ENCODE data around the gene CCNDBP1. TPM values are rescaled to one million over a fixed set of nuclear protein-coding genes. Genes with fewer than 3 reads are reported as not detected.
A peak's percentile ranks its signal among the peaks of the same experiment; 100 is the strongest.

CCNDBP1 gene
- total RNA-seq, 1 donor from 2014 or later = 44.9 TPM

GRCh38 chr15:43212299-43212698 is 27.1 kb downstream of the CCNDBP1 start:
- peak in 1 of 2 donors; percentile 21 for DNase-seq (ENCODE audit: low spot score in 2 of 2)
- no peaks in the 10 kb centered on the region for H3K36me3 ChIP-seq
- H3K4me1 ChIP-seq = no peaks in the 10 kb centered on the region
- intact Hi-C loops (cut with DNase I) = no loop called here
- no peaks in the 10 kb centered on the region for H3K9me3 ChIP-seq
- no peak for TF ChIP-seq CTCF (IDR thresholded peaks at IDR 0.05)
- H3K27ac ChIP-seq = no peak overlapping the region
- H3K4me3 ChIP-seq = no peak overlapping the region
- no peaks in the 10 kb centered on the region for H3K27me3 ChIP-seq

GRCh38 chr15:43212951-43213350 is 27.7 kb downstream of the CCNDBP1 start:
- TF ChIP-seq CTCF (IDR thresholded peaks at IDR 0.05) = no peak
- Histone ChIP-seq H3K27ac (no peak overlapping the region), H3K4me1 (no peaks in the 10 kb centered on the region), H3K27me3 (no peaks in the 10 kb centered on the region), H3K36me3 (no peaks in the 10 kb centered on the region), H3K4me3 (no peak overlapping the region), H3K9me3 (no peaks in the 10 kb centered on the region)
- DNase-seq (ENCODE audit: low spot score in 2 of 2) = no peak
- intact Hi-C loops (cut with DNase I) = no loop called here

GRCh38 chr15:43213466-43213865 is 28.3 kb downstream of the CCNDBP1 start:
- no peaks in the 10 kb centered on the region for H3K27me3 ChIP-seq
- no peak for TF ChIP-seq CTCF (IDR thresholded peaks at IDR 0.05)
- no peak overlapping the region for H3K27ac ChIP-seq
- no peak overlapping the region for H3K4me3 ChIP-seq
- intact Hi-C loops (cut with DNase I) = no loop called here
- H3K36me3 ChIP-seq = no peaks in the 10 kb centered on the region
- H3K4me1 ChIP-seq = no peaks in the 10 kb centered on the region
- peak in 1 of 2 donors; percentile 43 for DNase-seq (ENCODE audit: low spot score in 2 of 2)
- H3K9me3 ChIP-seq = no peaks in the 10 kb centered on the region

- Histone ChIP-seq H3K36me3 (no peaks in the 10 kb centered on the region), H3K27me3 (no peaks in the 10 kb centered on the region), H3K27ac (no peak overlapping the region), H3K4me3 (no peak overlapping the region), H3K4me1 (no peaks in the 10 kb centered on the region), H3K9me3 (no peaks in the 10 kb centered on the region)
- no peak for DNase-seq (ENCODE audit: low spot score in 2 of 2)
- TF ChIP-seq CTCF (IDR thresholded peaks at IDR 0.05) = no peak
- intact Hi-C loops (cut with DNase I) = no loop called here
Measured at GRCh38 chr15:43214169-43214568, 29.0 kb downstream of the CCNDBP1 start.

GRCh38 chr15:43214592-43215295 is 29.5 kb downstream of the CCNDBP1 start:
- H3K27me3 ChIP-seq = no peaks in the 10 kb centered on the region
- intact Hi-C loops (cut with DNase I) = no loop called here
- DNase-seq (ENCODE audit: low spot score in 2 of 2) = no peak
- no peak overlapping the region for H3K4me3 ChIP-seq
- no peaks in the 10 kb centered on the region for H3K4me1 ChIP-seq
- no peaks in the 10 kb centered on the region for H3K36me3 ChIP-seq
- no peak overlapping the region for H3K27ac ChIP-seq
- TF ChIP-seq CTCF (IDR thresholded peaks at IDR 0.05) = no peak
- no peaks in the 10 kb centered on the region for H3K9me3 ChIP-seq

- intact Hi-C loops (cut with DNase I) = no loop called here
Measured at GRCh38 chr15:43215961-43216360, 30.8 kb downstream of the CCNDBP1 start.

More at GRCh38 chr15:43215961-43216360, 30.8 kb downstream of the CCNDBP1 start:
- no peak for TF ChIP-seq CTCF (IDR thresholded peaks at IDR 0.05)
- Histone ChIP-seq H3K9me3 (no peaks in the 10 kb centered on the region), H3K4me1 (no peaks in the 10 kb centered on the region), H3K27ac (no peak overlapping the region), H3K4me3 (no peak overlapping the region), H3K36me3 (no peaks in the 10 kb centered on the region), H3K27me3 (no peaks in the 10 kb centered on the region)
- DNase-seq (ENCODE audit: low spot score in 2 of 2) = peak in 1 of 2 donors; percentile 48

Measured in ascending aorta (tissue), 2 donors.